Osteocyte (in vitro differentiated cells): ENCODE measurements around the gene IFNL3. TPM values are rescaled to one million over a fixed set of nuclear protein-coding genes. Genes with fewer than 3 reads are reported as not detected.

Experiments
- DNase-seq: peaks from one replicate; pipeline ENCODE4 v3.0.0; 2021; ENCODE audit warnings: mixed read lengths; ENCODE audit not compliant: unreplicated experiment; ENCODE audit errors: extremely low spot score
- H3K27ac Mint-ChIP-seq: one replicate; pipeline ENCODE4 v1.8.0; 2021; ENCODE audit warnings: mild to moderate bottlenecking, mixed read lengths; ENCODE audit not compliant: unreplicated experiment
- H3K27me3 Mint-ChIP-seq: one replicate; pipeline ENCODE4 v1.8.0; 2021; ENCODE audit warnings: mixed read lengths; ENCODE audit not compliant: unreplicated experiment
- H3K36me3 Mint-ChIP-seq: one replicate; pipeline ENCODE4 v1.8.0; 2021; ENCODE audit warnings: mixed read lengths; ENCODE audit not compliant: unreplicated experiment
- H3K4me1 Mint-ChIP-seq: one replicate; pipeline ENCODE4 v1.8.0; 2021; ENCODE audit warnings: mixed read lengths; ENCODE audit not compliant: unreplicated experiment
- H3K4me3 Mint-ChIP-seq: one replicate; pipeline ENCODE4 v1.8.0; 2021; ENCODE audit warnings: mild to moderate bottlenecking, moderate library complexity, mixed read lengths; ENCODE audit not compliant: unreplicated experiment
- H3K9me3 Mint-ChIP-seq: one replicate; pipeline ENCODE4 v1.8.0; 2021; ENCODE audit warnings: mixed read lengths; ENCODE audit not compliant: unreplicated experiment
- total RNA-seq: library from RNA; stranded (reverse); gene quantifications from 2 replicates; pipeline ENCODE4 v1.2.1, GENCODE V29; 2021
- TF ChIP-seq, protein P1 (sequence below): fragments of 200-600 bp; sonication (generic); IDR thresholded peaks from 2 replicates; pipeline ENCODE4 v1.5.0; 2021; ENCODE audit warnings: antibody characterized with exemption, mild to moderate bottlenecking, moderate library complexity

The IFNL3 gene
- total RNA-seq, 1 donor from 2014 or later: not detected

DNA sequence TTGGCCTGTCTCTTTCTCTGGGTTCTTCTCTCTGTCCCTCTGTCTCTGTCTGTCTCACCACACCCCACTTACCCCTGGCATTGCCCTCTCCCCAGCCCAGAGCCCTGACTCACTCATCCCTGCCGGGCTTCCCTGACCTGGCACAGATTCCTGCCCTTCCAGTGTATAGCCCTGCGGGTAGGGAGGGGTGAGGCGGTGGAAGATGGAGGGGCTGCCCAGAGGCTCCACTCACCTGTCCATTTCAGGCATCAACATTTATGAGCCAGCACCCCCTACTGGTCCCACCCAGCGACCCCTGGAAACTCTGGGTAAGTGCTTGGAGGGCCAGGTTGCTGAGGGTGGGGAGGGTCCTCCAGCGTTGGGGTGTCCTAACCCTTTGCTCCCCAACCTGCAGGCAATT is 47.0 kb downstream of the IFNL3 start:
- Mint-ChIP-seq H3K27ac (no peak overlapping the region), H3K4me3 (no peak overlapping the region), H3K9me3 (no peaks in the 10 kb centered on the region), H3K4me1 (peaks cover 8% of the 10 kb centered on the region), H3K27me3 (peaks cover 58% of the 10 kb centered on the region), H3K36me3 (no peaks in the 10 kb centered on the region)
- TF ChIP-seq, protein P1, sequence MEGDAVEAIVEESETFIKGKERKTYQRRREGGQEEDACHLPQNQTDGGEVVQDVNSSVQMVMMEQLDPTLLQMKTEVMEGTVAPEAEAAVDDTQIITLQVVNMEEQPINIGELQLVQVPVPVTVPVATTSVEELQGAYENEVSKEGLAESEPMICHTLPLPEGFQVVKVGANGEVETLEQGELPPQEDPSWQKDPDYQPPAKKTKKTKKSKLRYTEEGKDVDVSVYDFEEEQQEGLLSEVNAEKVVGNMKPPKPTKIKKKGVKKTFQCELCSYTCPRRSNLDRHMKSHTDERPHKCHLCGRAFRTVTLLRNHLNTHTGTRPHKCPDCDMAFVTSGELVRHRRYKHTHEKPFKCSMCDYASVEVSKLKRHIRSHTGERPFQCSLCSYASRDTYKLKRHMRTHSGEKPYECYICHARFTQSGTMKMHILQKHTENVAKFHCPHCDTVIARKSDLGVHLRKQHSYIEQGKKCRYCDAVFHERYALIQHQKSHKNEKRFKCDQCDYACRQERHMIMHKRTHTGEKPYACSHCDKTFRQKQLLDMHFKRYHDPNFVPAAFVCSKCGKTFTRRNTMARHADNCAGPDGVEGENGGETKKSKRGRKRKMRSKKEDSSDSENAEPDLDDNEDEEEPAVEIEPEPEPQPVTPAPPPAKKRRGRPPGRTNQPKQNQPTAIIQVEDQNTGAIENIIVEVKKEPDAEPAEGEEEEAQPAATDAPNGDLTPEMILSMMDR: no peak
- no peak for DNase-seq

DNA sequence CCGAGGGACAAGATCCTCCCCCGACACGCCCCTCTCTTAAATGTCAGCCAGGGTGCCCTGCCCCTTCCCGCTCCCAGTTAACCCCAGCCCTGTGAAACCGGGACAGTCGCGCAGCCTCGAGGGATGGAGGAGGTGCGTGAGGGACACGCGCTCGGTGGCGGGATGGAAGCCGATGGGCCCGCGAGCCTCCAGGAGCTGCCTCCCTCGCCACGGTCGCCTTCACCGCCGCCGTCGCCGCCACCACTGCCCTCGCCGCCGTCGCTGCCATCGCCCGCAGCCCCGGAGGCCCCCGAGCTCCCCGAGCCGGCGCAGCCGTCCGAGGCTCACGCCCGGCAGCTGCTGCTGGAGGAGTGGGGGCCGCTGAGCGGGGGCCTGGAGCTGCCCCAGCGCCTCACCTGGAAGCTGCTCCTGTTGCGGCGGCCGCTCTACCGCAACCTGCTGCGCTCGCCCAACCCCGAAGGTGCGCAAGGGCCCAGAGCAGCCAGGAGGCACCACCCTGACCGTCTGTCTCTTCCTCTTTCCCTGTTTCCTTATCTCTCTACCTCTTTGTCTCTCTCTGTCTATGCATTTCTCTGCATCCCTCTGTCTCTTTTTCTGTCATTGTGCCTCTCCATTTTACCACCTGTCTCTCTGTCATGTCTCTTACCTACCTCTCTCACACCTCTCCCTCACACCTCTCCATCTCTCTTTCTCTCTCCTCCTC is 47.8 kb downstream of the IFNL3 start, which contains the start of gene NCCRP1:
TSS of gene NCCRP1 (plus strand) at position 105 of the 703 bp plus-strand sequence. CDS start at position 124, 19 bp downstream.
- H3K36me3 Mint-ChIP-seq: no peaks in the 10 kb centered on the region
- no peak for DNase-seq
- H3K27ac Mint-ChIP-seq: no peak within 1 kb of the TSS
- H3K9me3 Mint-ChIP-seq: no peaks in the 10 kb centered on the region
- H3K4me3 Mint-ChIP-seq: no peak within 1 kb of the TSS
- TF ChIP-seq, protein P1: no peak
- peaks cover 58% of the 10 kb centered on the region for H3K27me3 Mint-ChIP-seq
- H3K4me1 Mint-ChIP-seq: peaks cover 8% of the 10 kb centered on the region

DNA sequence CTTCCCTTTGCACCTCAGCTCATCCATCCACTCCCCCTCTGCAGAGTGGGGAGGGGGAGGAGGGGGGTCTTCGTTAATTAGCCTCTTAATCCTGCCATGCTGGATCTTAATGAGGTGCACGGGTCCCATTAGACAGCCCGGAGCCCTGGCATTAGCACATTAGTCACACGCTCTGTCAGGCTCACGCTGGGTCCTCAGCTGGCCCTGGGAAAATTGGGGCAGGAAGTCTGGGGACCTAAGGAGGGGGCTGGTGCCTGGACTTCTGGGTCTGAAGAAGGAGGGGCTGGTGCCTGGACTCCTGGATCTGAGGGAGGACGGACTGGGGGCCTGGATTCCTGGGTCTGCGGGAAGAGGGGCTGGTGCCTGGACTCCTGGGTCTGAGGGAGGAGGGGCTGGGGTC is 48.5 kb downstream of the IFNL3 start:
- Mint-ChIP-seq H3K4me1 (peaks cover 8% of the 10 kb centered on the region), H3K9me3 (no peaks in the 10 kb centered on the region), H3K27me3 (peaks cover 54% of the 10 kb centered on the region), H3K27ac (no peak overlapping the region), H3K4me3 (no peak overlapping the region), H3K36me3 (no peaks in the 10 kb centered on the region)
- no peak for DNase-seq
- TF ChIP-seq, protein P1: no peak

DNA sequence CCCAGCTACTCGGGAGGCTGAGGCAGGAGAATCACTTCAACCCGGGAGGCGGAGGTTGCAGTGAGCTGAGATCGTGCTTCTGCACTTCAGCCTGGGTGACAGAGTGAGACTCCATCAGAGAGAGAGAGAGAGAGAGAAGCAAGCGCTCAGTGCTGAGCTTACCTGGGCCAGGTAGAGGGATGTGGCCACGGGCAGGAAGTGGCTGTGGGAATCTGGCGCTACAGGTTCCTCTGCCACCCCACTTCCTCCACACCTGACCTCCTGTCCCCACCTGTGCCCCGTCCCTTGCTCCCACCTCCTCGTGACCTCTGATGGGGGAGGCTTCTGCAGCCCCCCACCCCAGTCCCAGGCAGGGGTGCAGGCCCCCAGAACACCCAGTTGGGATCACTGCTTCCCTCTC is 49.1 kb downstream of the IFNL3 start:
- peaks cover 50% of the 10 kb centered on the region for H3K27me3 Mint-ChIP-seq
- no peaks in the 10 kb centered on the region for H3K9me3 Mint-ChIP-seq
- no peaks in the 10 kb centered on the region for H3K36me3 Mint-ChIP-seq
- peaks cover 8% of the 10 kb centered on the region for H3K4me1 Mint-ChIP-seq
- no peak for DNase-seq
- H3K4me3 Mint-ChIP-seq: no peak overlapping the region
- no peak overlapping the region for H3K27ac Mint-ChIP-seq
- TF ChIP-seq, protein P1: no peak

DNA sequence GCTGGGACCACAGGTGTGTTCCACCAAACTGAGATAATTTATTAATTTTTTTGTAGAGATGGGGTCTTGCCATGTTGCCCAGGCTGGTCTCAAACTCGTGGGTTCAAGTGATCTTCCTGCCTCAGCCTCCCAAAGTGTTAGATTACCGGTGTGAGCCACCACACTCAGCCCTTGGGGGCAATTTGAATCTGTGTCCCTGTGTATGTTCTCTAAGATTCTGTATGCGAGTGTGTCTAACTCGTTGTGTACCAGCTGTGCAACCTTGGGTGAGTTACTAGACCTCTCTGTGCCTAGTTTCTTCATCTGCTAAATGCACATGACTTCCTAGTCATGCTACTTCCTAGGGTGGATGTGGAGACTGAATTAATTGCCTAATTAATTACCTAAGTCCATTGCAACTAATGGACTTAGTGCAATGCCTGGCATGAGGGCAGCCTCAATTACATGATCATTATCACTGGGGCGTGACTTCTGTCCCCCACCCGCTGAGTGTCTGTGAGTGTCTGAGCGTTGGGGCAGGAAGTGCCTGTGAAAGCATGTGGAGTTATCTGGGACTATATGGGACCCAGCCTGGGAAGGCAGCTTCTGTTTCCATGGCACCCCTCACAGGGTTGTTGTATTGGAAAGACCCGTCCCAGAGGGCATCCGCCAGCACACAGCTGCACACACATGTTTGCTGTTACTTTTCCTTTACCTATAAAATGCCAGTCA is 49.8 kb downstream of the IFNL3 start:
- DNase-seq: no peak
- peaks cover 8% of the 10 kb centered on the region for H3K4me1 Mint-ChIP-seq
- TF ChIP-seq, protein P1: no peak
- no peak overlapping the region for H3K27ac Mint-ChIP-seq
- H3K9me3 Mint-ChIP-seq: no peaks in the 10 kb centered on the region
- H3K36me3 Mint-ChIP-seq: no peaks in the 10 kb centered on the region
- H3K4me3 Mint-ChIP-seq: no peak overlapping the region
- peaks cover 52% of the 10 kb centered on the region for H3K27me3 Mint-ChIP-seq
